ENCODE data around the gene TOX3. TPM values are rescaled to one million over a fixed set of nuclear protein-coding genes. Genes with fewer than 3 reads are reported as not detected.

TOX3 gene
- total and polyA plus RNA-seq, 2 of the 8 experiments (the other 6 are each of a cell fraction or from before 2014, with no cell fraction given), result 16.7 to 31.2 TPM

DNA sequence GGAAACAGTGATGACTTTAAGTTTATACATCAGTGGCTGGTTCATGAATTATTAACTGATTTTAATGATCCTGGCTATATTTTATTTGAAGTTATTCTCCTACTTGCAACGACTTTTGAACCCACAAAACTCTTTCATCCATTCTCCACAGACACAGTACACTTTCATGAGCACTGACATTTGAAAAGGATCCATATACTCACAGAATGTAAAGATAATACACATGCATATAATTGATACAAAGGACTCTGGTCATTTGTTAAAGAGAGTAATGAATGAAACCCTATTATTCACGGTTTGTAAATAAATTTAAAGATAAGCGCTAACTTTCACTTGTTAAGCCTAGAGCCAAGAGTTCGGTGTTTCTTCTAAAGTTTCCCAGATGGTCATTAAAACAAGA lies 3.3 kb downstream of the TOX3 start:
- H2BK20ac ChIP-seq (ENCODE audit: low read length), result no peak overlapping the region
- H3K9ac ChIP-seq (replicated peaks in 1 of 4; ENCODE audit: extremely low read depth in 1 of 4, low read depth in 3 of 4, low read length in 3 of 4), result no peak overlapping the region
- H4K20me1 ChIP-seq (replicated peaks in 1 of 2; ENCODE audit: control insufficient read depth in 1 of 2, insufficient read depth in 2 of 2, low read length in 2 of 2), result peaks cover 0 to 8% of the 10 kb centered on the region in 2 experiments
- CTCF ChIA-PET (ENCODE audit: partially characterized antibody), result no interaction called here
- H3K18ac ChIP-seq (ENCODE audit: extremely low read depth, low read length), result no peak overlapping the region
- no peak overlapping the region for H3K27ac ChIP-seq (ENCODE audit: low read depth, low read length)
- DNase-seq (ENCODE audit: low read depth in 1 of 2, low spot score in 2 of 2) (no peak), FAIRE-seq (no peak)
- no peak overlapping the region for H2BK5ac ChIP-seq (ENCODE audit: low read depth, low read length)
- peaks cover 0 to 10% (median 8%) of the 10 kb centered on the region in 4 experiments; a peak in 5 of 7 replicates for H3K27me3 ChIP-seq (replicated peaks in 1 of 4; ENCODE audit: control insufficient read depth in 3 of 4, extremely low read depth in 1 of 4, insufficient read depth in 3 of 4, low read length in 3 of 4)
- no peak overlapping the region for H3K56ac ChIP-seq (replicated peaks; ENCODE audit: insufficient read length, low read depth, low read length)
- no peak overlapping the region for H2BK15ac ChIP-seq (ENCODE audit: low read length)
- H3K79me2 ChIP-seq (ENCODE audit: control insufficient read depth in 1 of 2, insufficient read depth in 2 of 2, low read length in 2 of 2), result peaks cover 24 to 73% of the 10 kb centered on the region in 2 experiments; a peak in 3 of 4 replicates
- peaks cover 0 to 17% (median 2%) of the 10 kb centered on the region in 4 experiments; a peak in 3 of 8 replicates for H3K36me3 ChIP-seq (ENCODE audit: control insufficient read depth in 2 of 4, insufficient read depth in 4 of 4, low read length in 3 of 4)
- no peak overlapping the region for H2AFZ ChIP-seq (ENCODE audit: low read length)
- no peak overlapping the region for H4K5ac ChIP-seq (ENCODE audit: insufficient read length, low read depth, low read length)
- H3K23ac ChIP-seq (ENCODE audit: insufficient read length), result no peak overlapping the region
- H3K4ac ChIP-seq (replicated peaks; ENCODE audit: insufficient read length, low read depth, low read length), result no peak overlapping the region
- peak overlapping the region in 1 of 2 experiments; percentile 8; a peak in 1 of 4 replicates for H3K4me2 ChIP-seq (ENCODE audit: insufficient read depth in 1 of 2, low read depth in 2 of 2, low read length in 2 of 2)
- H3K4me1 ChIP-seq (replicated peaks in 1 of 4; ENCODE audit: control insufficient read depth in 3 of 4, insufficient read depth in 4 of 4, low read length in 3 of 4), result peaks cover 0 to 14% (median 4%) of the 10 kb centered on the region in 4 experiments; a peak in 5 of 7 replicates
- POLR2A ChIA-PET (ENCODE audit: partially characterized antibody), result no interaction called here
- H4K91ac ChIP-seq (replicated peaks; ENCODE audit: insufficient read length, low read length), result no peak overlapping the region
- peak overlapping the region in 1 of 4 experiments; percentile 97; a peak in 2 of 8 replicates for H3K4me3 ChIP-seq (ENCODE audit: extremely low read depth in 1 of 4, insufficient read depth in 2 of 4, low read depth in 3 of 4, low read length in 4 of 4)
- H2BK120ac ChIP-seq (replicated peaks; ENCODE audit: low read depth, low read length), result no peak overlapping the region
- no peak overlapping the region for H2AK5ac ChIP-seq (ENCODE audit: low read depth, low read length)
- H3K14ac ChIP-seq (ENCODE audit: insufficient read length), result no peak overlapping the region
- H3K23me2 ChIP-seq (ENCODE audit: low read depth, low read length), result peaks cover 16% of the 10 kb centered on the region; the same call in 1 of the 2 replicates
- H3K79me1 ChIP-seq (ENCODE audit: low read depth, low read length), result peaks cover 3% of the 10 kb centered on the region; the same call in 1 of the 2 replicates
- 77% methylated on average over 4 of the region's 4 CpGs; no CpG with 5 or more reads in 1 of the 2 experiments for WGBS, 2 experiments (ENCODE audit: extremely low coverage in 1 of 2, insufficient coverage in 1 of 2, insufficient read length in 1 of 2, insufficient replicate concordance in 2 of 2, low coverage in 1 of 2, low lambda C conversion rate in 2 of 2, missing lambda C conversion rate in 1 of 2)
- H2BK12ac ChIP-seq (ENCODE audit: low read depth, low read length), result no peak overlapping the region
- no peak overlapping the region for H4K8ac ChIP-seq (ENCODE audit: extremely low read depth, insufficient read depth, low read length)
- no peaks in the 10 kb centered on the region for H3K9me3 ChIP-seq (ENCODE audit: insufficient read depth in 2 of 2, low read depth in 1 of 2, low read length in 1 of 2)
- TF ChIP-seq SAP30 (IDR thresholded peaks at IDR 0.05; ENCODE audit: insufficient read depth, insufficient replicate concordance, low read length), result no peak

Measured in H1 (cell line).